Left renal cortex interstitium (tissue), 4 donors: ENCODE results near the gene GDPD3. TPM values are rescaled to one million over a fixed set of nuclear protein-coding genes. Genes with fewer than 3 reads are reported as not detected.
A peak's percentile ranks its signal among the peaks of the same experiment; 100 is the strongest.

Source experiments
- DNase-seq, 4 donors: peaks; one replicate each; pipeline ENCODE4 v3.0.0-alpha.2; 2013; ENCODE audit warnings: low read depth in 4 of 4, low spot score in 2 of 4, missing footprints in 1 of 4
- polyA plus RNA-seq, 4 donors: library from polyadenylated mRNA; unstranded; fragments of 120-200 nt; gene quantifications; one replicate each; pipeline ENCODE4 v1.2.1, GENCODE V29; 2013; ENCODE audit not compliant: insufficient read length in 4 of 4

GDPD3 gene
- polyA plus RNA-seq, 4 donors: 9.8 to 17.5 (median 12.8) TPM

- peak in 3 of 4 donors; percentile 68 to 71 (median 69) for DNase-seq
Measured at GRCh38 chr16:30063893-30064728, 49.2 kb downstream of the GDPD3 start.

GRCh38 chr16:30063278-30063892 is 50.0 kb downstream of the GDPD3 start:
- no peak for DNase-seq

- no peak for DNase-seq
Measured at GRCh38 chr16:30060836-30061554, 52.3 kb downstream of the GDPD3 start.

GRCh38 chr16:30060346-30060745 is 53.0 kb downstream of the GDPD3 start:
- DNase-seq: no peak

GRCh38 chr16:30054959-30055553 is 58.3 kb downstream of the GDPD3 start:
- no peak for DNase-seq

Other genes with a start within 250 kb of the GDPD3 start
- gene SEZ6L2, start 214.0 kb downstream of the GDPD3 start, polyA plus RNA-seq: 10 to 100 TPM; 10.4 to 15.9 (median 13.0) TPM
- gene ASPHD1, start 213.0 kb downstream of the GDPD3 start, polyA plus RNA-seq: 1 to 10 TPM in 2 of 4 donors, under 1 TPM in 2; 0.62 to 1.1 (median 0.98) TPM
- 10 to 100 TPM; 10.5 to 34.1 (median 22.2) TPM for gene KCTD13, start 187.3 kb downstream of the GDPD3 start, polyA plus RNA-seq
- gene TMEM219, start 151.5 kb downstream of the GDPD3 start, polyA plus RNA-seq: 100 to 1,000 TPM; 104 to 134 (median 113) TPM
- gene TAOK2, start 139.7 kb downstream of the GDPD3 start, polyA plus RNA-seq: 10 to 100 TPM; 35.4 to 60.5 (median 52.2) TPM
- 10 to 100 TPM; 17.3 to 21.9 (median 19.8) TPM for gene HIRIP3, start 117.9 kb downstream of the GDPD3 start, polyA plus RNA-seq
- gene INO80E, start 117.3 kb downstream of the GDPD3 start, polyA plus RNA-seq: 10 to 100 TPM; 36.3 to 70.3 (median 55.2) TPM
- 1 to 10 TPM; 1.4 to 4.8 (median 3.7) TPM for gene DOC2A, start 102.5 kb downstream of the GDPD3 start, polyA plus RNA-seq
- not detected for gene C16orf92, start 90.3 kb downstream of the GDPD3 start, polyA plus RNA-seq
- gene TLCD3B, start 82.3 kb downstream of the GDPD3 start, polyA plus RNA-seq: 1 to 10 TPM in 3 of 4 donors, under 1 TPM in 1; 0.90 to 1.8 (median 1.3) TPM
- 100 to 1,000 TPM; 469 to 648 (median 516) TPM for gene ALDOA, start 47.8 kb downstream of the GDPD3 start, polyA plus RNA-seq
- gene PPP4C, start 37.5 kb downstream of the GDPD3 start, polyA plus RNA-seq: 100 to 1,000 TPM in 3 of 4 donors, 10 to 100 TPM in 1; 84.6 to 114 (median 105) TPM
- 1 to 10 TPM in 3 of 4 donors, under 1 TPM in 1; 0.93 to 2.4 (median 1.7) TPM for gene TBX6, start 21.6 kb downstream of the GDPD3 start, polyA plus RNA-seq
- 10 to 100 TPM; 44.5 to 78.0 (median 68.7) TPM for gene YPEL3, start 17.3 kb downstream of the GDPD3 start, polyA plus RNA-seq
- 100 to 1,000 TPM in 1 of 4 donors, 10 to 100 TPM in 3; 80.6 to 100 (median 87.3) TPM for gene MAPK3, start 9.7 kb upstream of the GDPD3 start, polyA plus RNA-seq
- 10 to 100 TPM in 2 of 4 donors, 1 to 10 TPM in 2; 7.6 to 15.3 (median 11.2) TPM for gene CORO1A, start 70.1 kb upstream of the GDPD3 start, polyA plus RNA-seq
- 10 to 100 TPM; 25.8 to 48.3 (median 30.7) TPM for gene BOLA2B, start 80.1 kb upstream of the GDPD3 start, polyA plus RNA-seq
- 10 to 100 TPM; 16.4 to 38.3 (median 30.9) TPM for gene SLX1A, start 80.3 kb upstream of the GDPD3 start, polyA plus RNA-seq
- gene SULT1A3, start 85.7 kb upstream of the GDPD3 start, polyA plus RNA-seq: 10 to 100 TPM in 3 of 4 donors, 1 to 10 TPM in 1; 2.9 to 16.8 (median 14.2) TPM
- gene NPIPB13, start 134.9 kb upstream of the GDPD3 start, polyA plus RNA-seq: 10 to 100 TPM in 2 of 4 donors, 1 to 10 TPM in 2; 2.1 to 29.1 (median 10.9) TPM
- gene CD2BP2, start 241.8 kb upstream of the GDPD3 start, polyA plus RNA-seq: 10 to 100 TPM; 55.4 to 65.2 (median 61.0) TPM